ENCODE results near the gene IFIH1. TPM values are rescaled to one million over a fixed set of nuclear protein-coding genes. Genes with fewer than 3 reads are reported as not detected.

IFIH1 gene
- total RNA-seq, 1 donor from 2014 or later: 12.3 TPM

DNA sequence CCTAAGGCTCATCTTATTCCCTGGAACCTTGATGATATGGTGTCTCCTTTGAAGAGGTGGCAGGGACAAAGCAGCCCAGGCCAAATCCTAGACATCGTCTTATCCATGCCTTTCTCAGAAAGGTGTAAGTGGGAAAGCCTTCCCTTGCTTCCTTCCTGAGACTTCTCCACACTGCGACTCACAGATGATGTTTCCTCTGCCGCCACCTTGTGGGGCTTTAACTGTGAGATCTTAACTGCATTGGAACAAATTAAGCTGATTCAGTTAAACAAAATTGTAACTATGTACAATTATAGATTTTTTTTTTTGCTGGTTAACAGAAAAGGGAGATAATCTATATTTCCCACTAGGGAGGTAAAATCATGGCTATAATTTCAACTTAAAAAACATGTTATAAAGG lies 15.5 kb upstream of the IFIH1 start:
- Histone ChIP-seq H3K27ac (no peak overlapping the region), H3K4me1 (no peaks in the 10 kb centered on the region), H3K4me3 (no peak overlapping the region), H3K9me3 (no peaks in the 10 kb centered on the region), H3K36me3 (no peaks in the 10 kb centered on the region), H3K27me3 (no peaks in the 10 kb centered on the region)
- intact Hi-C loops (cut with DNase I): no loop called here
- TF ChIP-seq, protein P1, sequence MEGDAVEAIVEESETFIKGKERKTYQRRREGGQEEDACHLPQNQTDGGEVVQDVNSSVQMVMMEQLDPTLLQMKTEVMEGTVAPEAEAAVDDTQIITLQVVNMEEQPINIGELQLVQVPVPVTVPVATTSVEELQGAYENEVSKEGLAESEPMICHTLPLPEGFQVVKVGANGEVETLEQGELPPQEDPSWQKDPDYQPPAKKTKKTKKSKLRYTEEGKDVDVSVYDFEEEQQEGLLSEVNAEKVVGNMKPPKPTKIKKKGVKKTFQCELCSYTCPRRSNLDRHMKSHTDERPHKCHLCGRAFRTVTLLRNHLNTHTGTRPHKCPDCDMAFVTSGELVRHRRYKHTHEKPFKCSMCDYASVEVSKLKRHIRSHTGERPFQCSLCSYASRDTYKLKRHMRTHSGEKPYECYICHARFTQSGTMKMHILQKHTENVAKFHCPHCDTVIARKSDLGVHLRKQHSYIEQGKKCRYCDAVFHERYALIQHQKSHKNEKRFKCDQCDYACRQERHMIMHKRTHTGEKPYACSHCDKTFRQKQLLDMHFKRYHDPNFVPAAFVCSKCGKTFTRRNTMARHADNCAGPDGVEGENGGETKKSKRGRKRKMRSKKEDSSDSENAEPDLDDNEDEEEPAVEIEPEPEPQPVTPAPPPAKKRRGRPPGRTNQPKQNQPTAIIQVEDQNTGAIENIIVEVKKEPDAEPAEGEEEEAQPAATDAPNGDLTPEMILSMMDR (IDR thresholded peaks at IDR 0.05): no peak
- TF ChIP-seq POLR2AphosphoS5 (IDR thresholded peaks at IDR 0.05; ENCODE audit: insufficient read depth in 1 of 2, low read depth in 1 of 2): no peak
- TF ChIP-seq POLR2A (IDR thresholded peaks at IDR 0.05): no peak
- DNase-seq (ENCODE audit: extremely low spot score in 2 of 2): no peak

DNA sequence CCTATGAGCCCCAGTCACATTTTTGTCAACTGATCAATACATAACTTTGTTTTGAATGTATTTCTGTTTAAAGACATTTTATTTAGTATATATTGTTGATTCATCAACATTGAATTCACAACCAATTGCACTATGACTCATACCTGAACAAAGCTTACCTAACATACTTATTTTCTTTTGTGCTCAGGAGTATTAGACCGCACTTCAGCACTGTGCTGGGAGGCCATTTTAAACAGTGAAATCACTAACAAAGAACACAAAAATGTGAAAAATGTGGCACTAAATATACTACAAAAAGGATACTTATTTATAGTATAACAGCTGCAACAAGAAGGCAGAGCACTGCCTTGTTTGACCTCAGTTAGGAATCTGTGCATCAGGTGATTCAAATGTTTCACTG lies 12.4 kb upstream of the IFIH1 start:
- Histone ChIP-seq H3K36me3 (no peaks in the 10 kb centered on the region), H3K9me3 (no peaks in the 10 kb centered on the region), H3K4me1 (no peaks in the 10 kb centered on the region), H3K27ac (no peak overlapping the region), H3K27me3 (no peaks in the 10 kb centered on the region), H3K4me3 (no peak overlapping the region)
- TF ChIP-seq, protein P1 (IDR thresholded peaks at IDR 0.05): no peak
- no peak for TF ChIP-seq POLR2AphosphoS5 (IDR thresholded peaks at IDR 0.05; ENCODE audit: insufficient read depth in 1 of 2, low read depth in 1 of 2)
- no peak for TF ChIP-seq POLR2A (IDR thresholded peaks at IDR 0.05)
- intact Hi-C loops (cut with DNase I): no loop called here
- DNase-seq (ENCODE audit: extremely low spot score in 2 of 2): no peak

DNA sequence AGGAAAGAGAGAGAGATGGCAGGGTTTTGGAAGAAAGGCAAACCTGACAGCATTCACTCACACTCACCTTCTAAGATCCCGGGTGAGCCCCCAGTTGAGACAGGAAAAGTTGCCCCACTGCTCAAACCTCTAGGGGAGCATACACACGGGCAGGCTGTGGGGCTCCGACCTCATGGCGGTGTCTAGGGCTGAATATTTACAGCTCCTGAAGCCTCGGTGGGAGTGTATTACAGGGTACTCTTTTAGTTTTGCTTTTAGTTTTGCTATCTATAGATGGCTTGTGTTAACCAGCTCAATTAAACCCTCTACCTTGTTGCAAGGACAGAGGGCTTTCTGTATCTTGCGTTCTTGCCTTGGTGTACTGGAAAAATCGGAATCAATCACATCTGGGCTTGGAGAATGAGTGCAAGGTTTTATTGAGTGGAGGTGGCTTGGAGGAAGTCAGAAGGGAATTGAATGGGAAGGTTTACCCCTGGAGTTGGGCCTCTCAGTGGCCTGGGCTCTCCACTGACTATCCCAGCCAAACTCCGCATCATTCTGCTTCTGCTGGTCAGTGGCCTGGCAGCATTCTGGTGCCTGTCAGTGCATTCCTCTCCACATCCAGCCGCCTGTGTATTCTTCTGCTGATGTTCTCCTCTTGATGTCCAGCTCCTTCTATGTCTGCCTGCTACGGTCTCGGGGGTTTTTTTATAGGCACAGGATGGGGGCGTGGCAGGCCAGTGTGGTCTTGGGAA lies 10.1 kb upstream of the IFIH1 start:
- Histone ChIP-seq H3K4me1 (no peaks in the 10 kb centered on the region), H3K27ac (no peak overlapping the region), H3K36me3 (no peaks in the 10 kb centered on the region), H3K9me3 (no peaks in the 10 kb centered on the region), H3K4me3 (no peak overlapping the region), H3K27me3 (no peaks in the 10 kb centered on the region)
- TF ChIP-seq POLR2A (IDR thresholded peaks at IDR 0.05) (no peak), POLR2AphosphoS5 (IDR thresholded peaks at IDR 0.05; ENCODE audit: insufficient read depth in 1 of 2, low read depth in 1 of 2) (no peak)
- TF ChIP-seq, protein P1 (IDR thresholded peaks at IDR 0.05): no peak
- no peak for DNase-seq (ENCODE audit: extremely low spot score in 2 of 2)
- intact Hi-C loops (cut with DNase I): no loop called here

- H3K27me3 ChIP-seq: no peaks in the 10 kb centered on the region
- DNase-seq (ENCODE audit: extremely low spot score in 2 of 2): no peak
- no peaks in the 10 kb centered on the region for H3K4me1 ChIP-seq
- H3K9me3 ChIP-seq: no peaks in the 10 kb centered on the region
- no peak overlapping the region for H3K27ac ChIP-seq
- H3K36me3 ChIP-seq: no peaks in the 10 kb centered on the region
- intact Hi-C loops (cut with DNase I): no loop called here
- H3K4me3 ChIP-seq: no peak overlapping the region
- TF ChIP-seq POLR2AphosphoS5 (IDR thresholded peaks at IDR 0.05; ENCODE audit: insufficient read depth in 1 of 2, low read depth in 1 of 2): no peak
- TF ChIP-seq POLR2A (IDR thresholded peaks at IDR 0.05): no peak
- TF ChIP-seq, protein P1 (IDR thresholded peaks at IDR 0.05): no peak
These were observed 9.3 kb upstream of the IFIH1 start for GRCh38 chr2:162327806-162328205.

- DNase-seq (ENCODE audit: extremely low spot score in 2 of 2): no peak
- Histone ChIP-seq H3K27ac (no peak overlapping the region), H3K4me1 (no peaks in the 10 kb centered on the region), H3K27me3 (no peaks in the 10 kb centered on the region), H3K36me3 (no peaks in the 10 kb centered on the region), H3K9me3 (no peaks in the 10 kb centered on the region), H3K4me3 (no peak overlapping the region)
- intact Hi-C loops (cut with DNase I): no loop called here
- TF ChIP-seq, protein P1 (IDR thresholded peaks at IDR 0.05): no peak
- TF ChIP-seq POLR2A (IDR thresholded peaks at IDR 0.05) (no peak), POLR2AphosphoS5 (IDR thresholded peaks at IDR 0.05; ENCODE audit: insufficient read depth in 1 of 2, low read depth in 1 of 2) (no peak)
These were observed 8.8 kb upstream of the IFIH1 start for GRCh38 chr2:162327134-162327769.

Data from vagina (tissue), 2 donors.